Sigmoid colon (tissue), 7 donors: ENCODE results near the gene TRIB2. TPM values are rescaled to one million over a fixed set of nuclear protein-coding genes. Genes with fewer than 3 reads are reported as not detected.

Experiments used
- DNase-seq: peaks from one replicate; pipeline ENCODE4 v3.0.0-alpha.2; 2019
- H3K27ac ChIP-seq, 4 donors: fragments of 200-600 bp; sonication (generic); one replicate each; pipeline ENCODE4 v1.5.1; 2016 to 2019; ENCODE audit warnings: mild to moderate bottlenecking in 1 of 4
- H3K27me3 ChIP-seq, 3 donors: fragments of 200-600 bp; sonication (generic); one replicate each; pipeline ENCODE4 v1.5.1; 2019; ENCODE audit warnings: mild to moderate bottlenecking in 1 of 3
- H3K36me3 ChIP-seq, 4 donors: fragments of 200-600 bp; sonication (generic); one replicate each; pipeline ENCODE4 v1.5.1; 2016 to 2019
- H3K4me1 ChIP-seq, 4 donors: fragments of 200-600 bp; sonication (generic); one replicate each; pipeline ENCODE4 v1.5.1; 2017 to 2019
- H3K4me3 ChIP-seq, 4 donors: fragments of 200-600 bp; sonication (generic); one replicate each; pipeline ENCODE4 v1.5.1; 2017 to 2019; ENCODE audit warnings: mild to moderate bottlenecking in 2 of 4, moderate library complexity in 1 of 4
- H3K9me3 ChIP-seq, 4 donors: fragments of 200-600 bp in 3 of 4; sonication (generic) in 3 of 4; one replicate each; pipeline versions ENCODE4 v1.5.1 to v1.6.1; 2013 to 2019
- EP300 ChIP-seq, 4 donors: sonication (generic); formaldehyde crosslinking; IDR thresholded peaks; one replicate each; pipeline ENCODE4 v1.6.1; 2017; ENCODE audit warnings: antibody characterized with exemption in 4 of 4
- POLR2A ChIP-seq, 2 donors: fragments of 450-650 bp; IDR thresholded peaks; one replicate each; pipeline ENCODE4 v1.6.1; 2016; ENCODE audit warnings: antibody characterized with exemption in 2 of 2, mild to moderate bottlenecking in 2 of 2, moderate library complexity in 2 of 2
- POLR2AphosphoS5 ChIP-seq, 4 donors: sonication (generic); formaldehyde crosslinking; IDR thresholded peaks; one replicate each; pipeline ENCODE4 v1.6.1; 2017; ENCODE audit warnings: antibody characterized with exemption in 4 of 4
- whole genome bisulfite sequencing, 2 donors: extraction: QIAGEN DNeasy Blood & Tissue Kit; methylation state at CpG; one replicate each; pipeline ENCODE4 v1.1.7; 2013; 5-methylcytosine and 5-hydroxymethylcytosine counted together
- intact Hi-C: fragments of 100-400 bp; cut with DNase I; formaldehyde crosslinking; loops from one replicate; pipeline ENCODE4 v1.15.1; 2023
- polyA plus RNA-seq, 3 donors: library from polyadenylated mRNA; stranded (reverse); fragments of 200-250 nt; gene quantifications; one replicate each; pipeline ENCODE4 v1.2.3, GENCODE V29; 2013
- total RNA-seq, 4 donors: library from RNA; depleted of rRNA; stranded (reverse); fragments of >200 nt; gene quantifications; one replicate each; pipeline ENCODE4 v1.1.0, GENCODE V29; 2016
- TF ChIP-seq, protein P1 (sequence below), 4 experiments: fragments of 450-650 bp in 3 of 4; fragments of 200-600 bp in 1 of 4; IDR thresholded peaks; one replicate each; pipeline ENCODE4 v1.5.1; 2016 to 2019; ENCODE audit warnings: antibody characterized with exemption in 4 of 4, mild to moderate bottlenecking in 3 of 4, moderate library complexity in 2 of 4
- donor health status: healthy with polysubstance abuse.
- donor health status: Bipolar disorder and iron deficiency.
- donor health status: healthy.

TRIB2 gene
- total and polyA plus RNA-seq, 7 donors, result 1.4 to 56.2 (median 34.2) TPM

DNA sequence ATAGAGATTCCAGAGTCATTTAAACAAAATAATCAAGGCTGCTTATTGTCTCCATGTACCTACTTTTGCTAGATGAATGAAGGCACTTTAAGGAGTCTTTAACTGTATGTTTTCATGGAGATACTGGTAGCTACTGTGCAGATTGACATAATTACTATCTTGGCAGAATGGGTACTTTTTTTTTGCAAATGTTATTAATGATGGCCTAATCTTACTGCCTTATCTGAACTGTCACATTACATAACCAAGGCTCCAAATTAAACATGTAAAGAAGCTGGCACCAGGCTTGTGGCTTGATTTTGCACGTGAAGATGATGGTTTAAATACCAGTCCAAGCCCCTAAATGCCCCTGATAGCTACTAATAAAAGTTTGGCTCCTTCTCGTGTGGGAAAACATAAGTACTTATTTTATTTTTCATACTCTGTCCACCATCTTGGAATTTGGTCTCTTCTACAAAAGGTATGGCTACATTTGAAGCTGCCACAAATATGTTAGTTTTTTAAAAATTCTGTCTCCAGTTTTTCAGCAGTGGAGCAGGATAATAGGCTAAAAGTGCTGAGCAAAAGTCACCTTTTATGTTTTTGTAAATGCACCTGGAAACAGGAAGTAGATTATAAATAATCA is 4.1 kb downstream of the TRIB2 start:
- H3K4me1 ChIP-seq, result peaks cover 0 to 65% (median 49%) of the 10 kb centered on the region in 4 donors
- no peaks in the 10 kb centered on the region for H3K27me3 ChIP-seq
- no peak for TF ChIP-seq POLR2AphosphoS5 (IDR thresholded peaks at IDR 0.05)
- TF ChIP-seq, protein P1, sequence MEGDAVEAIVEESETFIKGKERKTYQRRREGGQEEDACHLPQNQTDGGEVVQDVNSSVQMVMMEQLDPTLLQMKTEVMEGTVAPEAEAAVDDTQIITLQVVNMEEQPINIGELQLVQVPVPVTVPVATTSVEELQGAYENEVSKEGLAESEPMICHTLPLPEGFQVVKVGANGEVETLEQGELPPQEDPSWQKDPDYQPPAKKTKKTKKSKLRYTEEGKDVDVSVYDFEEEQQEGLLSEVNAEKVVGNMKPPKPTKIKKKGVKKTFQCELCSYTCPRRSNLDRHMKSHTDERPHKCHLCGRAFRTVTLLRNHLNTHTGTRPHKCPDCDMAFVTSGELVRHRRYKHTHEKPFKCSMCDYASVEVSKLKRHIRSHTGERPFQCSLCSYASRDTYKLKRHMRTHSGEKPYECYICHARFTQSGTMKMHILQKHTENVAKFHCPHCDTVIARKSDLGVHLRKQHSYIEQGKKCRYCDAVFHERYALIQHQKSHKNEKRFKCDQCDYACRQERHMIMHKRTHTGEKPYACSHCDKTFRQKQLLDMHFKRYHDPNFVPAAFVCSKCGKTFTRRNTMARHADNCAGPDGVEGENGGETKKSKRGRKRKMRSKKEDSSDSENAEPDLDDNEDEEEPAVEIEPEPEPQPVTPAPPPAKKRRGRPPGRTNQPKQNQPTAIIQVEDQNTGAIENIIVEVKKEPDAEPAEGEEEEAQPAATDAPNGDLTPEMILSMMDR (IDR thresholded peaks at IDR 0.05), result no peak
- no peak for TF ChIP-seq POLR2A (IDR thresholded peaks at IDR 0.05)
- no peak for TF ChIP-seq EP300 (IDR thresholded peaks at IDR 0.05)
- H3K4me3 ChIP-seq, result peak overlapping the region in 3 of 4 donors; percentile 68 to 82 (median 74)
- intact Hi-C loops, result no loop called here
- H3K9me3 ChIP-seq, result no peaks in the 10 kb centered on the region
- H3K27ac ChIP-seq, result peak overlapping the region; percentile 91 to 95 (median 93)
- H3K36me3 ChIP-seq, result peaks cover 0 to 25% (median 4%) of the 10 kb centered on the region in 4 donors
- 67 to 74% methylated on average over 2 of the region's 2 CpGs for WGBS, 2 donors
- no peak for DNase-seq

DNA sequence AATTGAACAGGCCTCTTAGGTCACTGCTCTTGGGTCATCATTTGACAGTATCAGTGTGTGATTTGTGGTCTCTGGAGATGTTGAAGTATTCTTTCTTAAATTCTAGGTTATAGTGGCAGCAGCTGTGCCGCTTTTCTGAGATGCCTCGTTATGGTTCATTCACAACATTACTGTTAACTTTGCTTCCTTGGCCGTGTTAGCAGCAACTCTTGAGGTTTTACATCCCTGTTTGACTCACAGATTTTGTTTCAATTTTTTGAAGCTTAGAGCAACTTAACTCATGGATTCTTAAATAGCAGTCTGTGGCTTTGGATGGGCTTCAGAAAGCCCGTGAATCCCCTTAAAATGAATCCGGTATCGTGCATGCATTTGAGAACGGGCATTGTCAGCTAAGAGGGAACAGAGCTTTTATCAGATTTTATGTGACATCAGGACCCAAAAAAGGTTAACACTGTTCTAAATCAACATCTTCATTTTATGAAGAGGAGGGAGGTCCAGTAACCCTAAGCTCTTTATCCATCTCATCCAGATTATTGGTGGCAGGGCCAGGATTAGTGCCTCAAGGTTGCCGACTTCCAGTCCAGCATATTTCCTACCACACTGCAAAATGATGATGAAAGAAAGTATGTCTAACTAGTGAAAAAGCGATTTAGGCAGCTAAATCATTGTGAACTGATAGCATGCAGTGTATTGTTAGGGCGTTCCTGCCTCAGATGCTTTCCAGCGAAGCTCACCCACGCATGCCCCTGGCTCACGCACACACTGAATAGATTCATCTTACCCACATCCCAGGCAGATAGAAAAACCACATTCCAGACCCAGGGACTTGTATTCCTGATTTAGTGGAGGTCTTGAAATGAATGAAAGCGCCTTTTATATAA is 5.1 kb downstream of the TRIB2 start:
- TF ChIP-seq, protein P1 (IDR thresholded peaks at IDR 0.05), result no peak
- TF ChIP-seq POLR2AphosphoS5 (IDR thresholded peaks at IDR 0.05) (no peak), EP300 (IDR thresholded peaks at IDR 0.05) (no peak), POLR2A (IDR thresholded peaks at IDR 0.05) (no peak)
- WGBS, 2 donors, result 71 to 80% methylated on average over 14 of the region's 14 CpGs
- intact Hi-C loops, result no loop called here
- Histone ChIP-seq H3K36me3 (peaks cover 0 to 26% (median 8%) of the 10 kb centered on the region in 4 donors), H3K27ac (peak overlapping the region; percentile 37 to 95 (median 93)), H3K4me3 (peak overlapping the region in 3 of 4 donors; percentile 68 to 82 (median 74)), H3K27me3 (no peaks in the 10 kb centered on the region), H3K9me3 (no peaks in the 10 kb centered on the region), H3K4me1 (peaks cover 0 to 69% (median 51%) of the 10 kb centered on the region in 4 donors)
- DNase-seq, result no peak

DNA sequence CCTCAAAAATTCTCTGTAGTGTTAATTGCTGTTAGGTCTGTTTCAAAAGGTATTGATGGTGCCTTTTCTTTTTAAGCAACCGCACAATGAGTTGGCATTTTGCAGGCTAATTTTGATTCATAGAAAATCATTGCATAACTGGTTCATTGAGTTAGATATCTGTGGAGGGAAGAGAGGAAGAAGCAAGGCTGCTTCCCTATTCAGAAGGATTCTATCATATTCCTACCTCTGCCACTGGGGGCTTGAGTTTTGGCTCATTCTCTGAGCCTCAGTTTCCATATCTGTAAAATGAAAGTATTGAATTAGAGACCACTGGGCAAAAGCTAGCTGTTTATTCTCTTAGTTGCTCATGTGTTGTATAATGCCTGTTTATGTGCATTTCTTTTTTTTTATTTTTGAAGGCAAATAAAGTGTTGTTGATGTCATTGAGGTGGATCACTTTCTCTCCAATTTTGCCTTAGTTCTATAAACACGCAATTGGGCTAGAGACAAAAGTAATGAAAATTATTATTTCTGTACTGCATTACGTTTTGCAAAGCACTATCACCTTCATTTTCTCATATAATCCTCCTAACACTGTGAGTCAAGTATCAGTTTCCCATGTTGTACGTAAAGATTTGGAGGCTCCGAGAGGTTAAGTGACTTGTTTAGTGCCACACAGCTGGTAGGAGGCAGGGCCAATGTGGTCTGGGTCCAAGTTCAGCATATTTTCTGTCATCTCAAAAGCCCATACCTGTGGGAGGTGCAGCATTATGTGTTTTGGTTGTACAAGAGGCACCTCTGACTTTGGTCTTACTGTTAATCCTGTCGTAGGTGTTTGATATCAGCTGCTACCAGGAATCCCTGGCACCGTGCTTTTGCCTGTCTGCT is 5.9 kb downstream of the TRIB2 start:
- intact Hi-C loops, result no loop called here

More for the DNA sequence above, 5.9 kb downstream of the TRIB2 start:
- TF ChIP-seq, protein P1 (IDR thresholded peaks at IDR 0.05), result peak in 1 of 4 experiments; percentile 15
- TF ChIP-seq POLR2AphosphoS5 (IDR thresholded peaks at IDR 0.05) (no peak), POLR2A (IDR thresholded peaks at IDR 0.05) (no peak), EP300 (IDR thresholded peaks at IDR 0.05) (no peak)
- H3K4me3 ChIP-seq, result peak overlapping the region in 3 of 4 donors; percentile 68 to 82 (median 74)
- H3K9me3 ChIP-seq, result no peaks in the 10 kb centered on the region
- no peak for DNase-seq
- H3K4me1 ChIP-seq, result peaks cover 0 to 78% (median 54%) of the 10 kb centered on the region in 4 donors
- WGBS, 2 donors, result 84 to 85% methylated on average over 7 of the region's 7 CpGs
- H3K36me3 ChIP-seq, result peaks cover 0 to 31% (median 8%) of the 10 kb centered on the region in 4 donors
- peak overlapping the region in 3 of 4 donors; percentile 93 to 95 (median 93) for H3K27ac ChIP-seq
- H3K27me3 ChIP-seq, result no peaks in the 10 kb centered on the region
